HepG2 (cell line): ENCODE results near the gene IBA57. TPM values are rescaled to one million over a fixed set of nuclear protein-coding genes. Genes with fewer than 3 reads are reported as not detected.

Experiments used
- EHMT2 ChIP-seq: fragments of 200-600 bp; sonication (generic); IDR thresholded peaks from 2 replicates; pipeline ENCODE4 v1.7.0; 2017; ENCODE audit warnings: antibody characterized with exemption, low read depth, low read length, borderline replicate concordance
- MYNN ChIP-seq: sonication (generic); formaldehyde crosslinking; IDR thresholded peaks from 2 replicates; pipeline ENCODE4 v1.4.0; 2020; ENCODE audit warnings: mild to moderate bottlenecking, low read depth, missing genetic modification reagents
- SMAD3 ChIP-seq: sonication (generic); formaldehyde crosslinking; IDR thresholded peaks from 2 replicates; pipeline ENCODE4 v1.4.0; 2020; ENCODE audit warnings: missing genetic modification reagents
- ZNF230 ChIP-seq: sonication (generic); formaldehyde crosslinking; IDR thresholded peaks from 2 replicates; pipeline ENCODE4 v1.4.0; 2020; ENCODE audit warnings: mild to moderate bottlenecking, missing genetic modification reagents
- ZNF24 ChIP-seq: fragments of 450-650 bp; IDR thresholded peaks from 2 replicates; pipeline ENCODE4 v1.6.1; 2017; ENCODE audit warnings: antibody characterized with exemption, mild to moderate bottlenecking
- ZNF569 ChIP-seq: sonication (generic); formaldehyde crosslinking; IDR thresholded peaks from 2 replicates; pipeline ENCODE4 v1.5.0; 2020; ENCODE audit warnings: mild to moderate bottlenecking, missing genetic modification reagents, moderate library complexity, borderline replicate concordance
- ZNF670 ChIP-seq: sonication (generic); formaldehyde crosslinking; IDR thresholded peaks from 2 replicates; pipeline ENCODE4 v1.8.0; 2022; ENCODE audit warnings: mild to moderate bottlenecking, missing genetic modification reagents, borderline replicate concordance
- ZNF761 ChIP-seq: sonication (generic); formaldehyde crosslinking; conservative IDR thresholded peaks from 2 replicates; pipeline ENCODE4 v1.4.0; 2020; ENCODE audit warnings: mild to moderate bottlenecking, missing genetic modification reagents
- polyA plus RNA-seq, 8 experiments: library from polyadenylated mRNA; depleted of rRNA in 3 of 8; stranded (reverse) in 7 of 8; unstranded in 1 of 8; fragments of >200 nt; fragmentation: Illumina TruSeq in 4 of 8; extraction: Trizol in 4 of 8; gene quantifications; 2 replicates each; pipeline versions ENCODE4 v1.2.1 to v1.2.3, GENCODE V29; 2011 to 2016; ENCODE audit warnings: low read depth in 4 of 8, missing spikeins in 1 of 8, mixed read lengths in 1 of 8; ENCODE audit not compliant: insufficient read depth in 1 of 8
- total RNA-seq, 5 experiments: library from RNA; depleted of rRNA; stranded (reverse); fragments of >200 nt; fragmentation: Illumina TruSeq; extraction: Trizol; gene quantifications; 2 replicates each; pipeline ENCODE4 v1.2.3, GENCODE V29; 2016; ENCODE audit warnings: low read depth in 1 of 5
- TF ChIP-seq, protein P1 (sequence below): IDR thresholded peaks from 2 replicates; pipeline ENCODE4 v1.6.1; 2016; ENCODE audit warnings: control low read depth
- TF ChIP-seq, protein P2 (sequence below): sonication (generic); formaldehyde crosslinking; IDR thresholded peaks from 2 replicates; pipeline ENCODE4 v1.5.0; 2020; ENCODE audit warnings: mild to moderate bottlenecking, missing genetic modification reagents, borderline replicate concordance
- TF ChIP-seq, protein P3 (sequence below): sonication (generic); formaldehyde crosslinking; IDR thresholded peaks from 2 replicates; pipeline ENCODE4 v1.4.0; 2020; ENCODE audit warnings: missing genetic modification reagents
- TF ChIP-seq, protein P4 (sequence below): sonication (generic); formaldehyde crosslinking; IDR thresholded peaks from 2 replicates; pipeline ENCODE4 v1.5.1; 2020; ENCODE audit warnings: missing genetic modification reagents, mild to moderate bottlenecking, borderline replicate concordance
- TF ChIP-seq, protein P5 (sequence below): sonication (generic); formaldehyde crosslinking; IDR thresholded peaks from 2 replicates; pipeline ENCODE4 v1.8.0; 2022; ENCODE audit warnings: missing genetic modification reagents, low read depth, mild to moderate bottlenecking, borderline replicate concordance
- TF ChIP-seq, protein P6 (sequence below): sonication (generic); formaldehyde crosslinking; IDR thresholded peaks from 2 replicates; pipeline ENCODE4 v1.4.0; 2020; ENCODE audit warnings: missing genetic modification reagents, borderline replicate concordance
- TF ChIP-seq, protein P7 (sequence below): sonication (generic); formaldehyde crosslinking; IDR thresholded peaks from 2 replicates; pipeline ENCODE4 v1.4.0; 2020; ENCODE audit warnings: mild to moderate bottlenecking, missing genetic modification reagents

Gene IBA57
- total and polyA plus RNA-seq, 2 of the 13 experiments (the other 11 are each of a cell fraction or from before 2014, with no cell fraction given) = 2.3 to 10.2 TPM

DNA sequence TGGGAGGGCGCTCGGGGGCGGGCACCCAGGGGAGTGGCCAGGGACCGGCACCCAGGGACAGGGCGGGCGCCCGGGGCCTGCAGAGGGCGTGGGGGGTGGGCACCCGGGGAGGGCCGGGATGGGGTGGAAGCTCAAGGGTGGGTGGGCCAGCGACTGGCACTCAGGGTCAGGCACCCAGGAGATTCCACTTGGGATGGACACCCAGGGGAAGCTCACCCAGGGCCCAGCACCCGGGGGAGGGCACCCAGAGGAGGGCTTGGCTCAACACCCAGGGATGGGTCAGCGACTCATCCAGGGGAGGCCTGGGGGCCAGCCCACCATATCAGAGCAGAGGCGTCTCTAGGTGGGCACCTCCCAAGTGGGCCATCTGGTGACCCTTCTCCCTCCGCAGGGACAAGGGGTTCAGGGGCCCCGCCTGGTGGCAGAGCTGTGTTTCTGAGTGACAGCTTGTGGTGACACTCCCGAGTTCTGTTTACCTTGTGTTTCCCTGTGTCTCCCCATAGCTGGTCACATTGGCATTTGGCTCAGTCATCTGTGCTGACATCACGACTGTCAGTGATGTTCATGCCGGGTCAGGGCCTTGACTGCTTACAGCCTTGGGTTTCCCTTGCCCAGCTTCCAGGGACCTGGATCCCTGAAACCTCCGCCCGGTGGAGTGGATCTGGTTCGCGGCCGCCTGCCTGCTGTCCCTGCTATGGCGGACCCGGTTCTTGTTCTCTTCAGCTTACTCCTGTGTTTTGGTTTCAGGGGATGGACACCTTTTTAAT, 749 bp downstream of the IBA57 start (continued):
- TF ChIP-seq, protein P1, sequence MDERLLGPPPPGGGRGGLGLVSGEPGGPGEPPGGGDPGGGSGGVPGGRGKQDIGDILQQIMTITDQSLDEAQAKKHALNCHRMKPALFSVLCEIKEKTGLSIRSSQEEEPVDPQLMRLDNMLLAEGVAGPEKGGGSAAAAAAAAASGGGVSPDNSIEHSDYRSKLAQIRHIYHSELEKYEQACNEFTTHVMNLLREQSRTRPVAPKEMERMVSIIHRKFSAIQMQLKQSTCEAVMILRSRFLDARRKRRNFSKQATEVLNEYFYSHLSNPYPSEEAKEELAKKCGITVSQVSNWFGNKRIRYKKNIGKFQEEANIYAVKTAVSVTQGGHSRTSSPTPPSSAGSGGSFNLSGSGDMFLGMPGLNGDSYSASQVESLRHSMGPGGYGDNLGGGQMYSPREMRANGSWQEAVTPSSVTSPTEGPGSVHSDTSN = peak; percentile 86
- TF ChIP-seq, protein P2, sequence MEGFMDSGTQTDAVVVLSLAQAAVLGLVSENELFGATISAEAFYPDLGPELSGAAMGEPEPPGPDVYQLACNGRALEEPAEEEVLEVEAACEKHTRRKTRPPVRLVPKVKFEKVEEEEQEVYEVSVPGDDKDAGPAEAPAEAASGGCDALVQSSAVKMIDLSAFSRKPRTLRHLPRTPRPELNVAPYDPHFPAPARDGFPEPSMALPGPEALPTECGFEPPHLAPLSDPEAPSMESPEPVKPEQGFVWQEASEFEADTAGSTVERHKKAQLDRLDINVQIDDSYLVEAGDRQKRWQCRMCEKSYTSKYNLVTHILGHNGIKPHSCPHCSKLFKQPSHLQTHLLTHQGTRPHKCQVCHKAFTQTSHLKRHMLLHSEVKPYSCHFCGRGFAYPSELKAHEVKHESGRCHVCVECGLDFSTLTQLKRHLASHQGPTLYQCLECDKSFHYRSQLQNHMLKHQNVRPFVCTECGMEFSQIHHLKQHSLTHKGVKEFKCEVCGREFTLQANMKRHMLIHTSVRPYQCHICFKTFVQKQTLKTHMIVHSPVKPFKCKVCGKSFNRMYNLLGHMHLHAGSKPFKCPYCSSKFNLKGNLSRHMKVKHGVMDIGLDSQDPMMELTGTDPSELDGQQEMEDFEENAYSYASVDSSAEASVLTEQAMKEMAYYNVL (CRISPR knock-in tag) = no peak
- TF ChIP-seq SMAD3 (CRISPR knock-in tag) (no peak), MYNN (no peak), EHMT2 (no peak), ZNF569 (CRISPR knock-in tag) (no peak), ZNF24 (no peak), ZNF230 (CRISPR knock-in tag) (no peak), ZNF761 (CRISPR knock-in tag) (0 out of 2 replicates have a peak, but pooled peaks have one; percentile 3), ZNF670 (CRISPR knock-in tag) (no peak)
- TF ChIP-seq, protein P3, sequence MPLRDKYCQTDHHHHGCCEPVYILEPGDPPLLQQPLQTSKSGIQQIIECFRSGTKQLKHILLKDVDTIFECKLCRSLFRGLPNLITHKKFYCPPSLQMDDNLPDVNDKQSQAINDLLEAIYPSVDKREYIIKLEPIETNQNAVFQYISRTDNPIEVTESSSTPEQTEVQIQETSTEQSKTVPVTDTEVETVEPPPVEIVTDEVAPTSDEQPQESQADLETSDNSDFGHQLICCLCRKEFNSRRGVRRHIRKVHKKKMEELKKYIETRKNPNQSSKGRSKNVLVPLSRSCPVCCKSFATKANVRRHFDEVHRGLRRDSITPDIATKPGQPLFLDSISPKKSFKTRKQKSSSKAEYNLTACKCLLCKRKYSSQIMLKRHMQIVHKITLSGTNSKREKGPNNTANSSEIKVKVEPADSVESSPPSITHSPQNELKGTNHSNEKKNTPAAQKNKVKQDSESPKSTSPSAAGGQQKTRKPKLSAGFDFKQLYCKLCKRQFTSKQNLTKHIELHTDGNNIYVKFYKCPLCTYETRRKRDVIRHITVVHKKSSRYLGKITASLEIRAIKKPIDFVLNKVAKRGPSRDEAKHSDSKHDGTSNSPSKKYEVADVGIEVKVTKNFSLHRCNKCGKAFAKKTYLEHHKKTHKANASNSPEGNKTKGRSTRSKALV = 0 out of 2 replicates have a peak, but pooled peaks have one; percentile 23
- TF ChIP-seq, protein P4, sequence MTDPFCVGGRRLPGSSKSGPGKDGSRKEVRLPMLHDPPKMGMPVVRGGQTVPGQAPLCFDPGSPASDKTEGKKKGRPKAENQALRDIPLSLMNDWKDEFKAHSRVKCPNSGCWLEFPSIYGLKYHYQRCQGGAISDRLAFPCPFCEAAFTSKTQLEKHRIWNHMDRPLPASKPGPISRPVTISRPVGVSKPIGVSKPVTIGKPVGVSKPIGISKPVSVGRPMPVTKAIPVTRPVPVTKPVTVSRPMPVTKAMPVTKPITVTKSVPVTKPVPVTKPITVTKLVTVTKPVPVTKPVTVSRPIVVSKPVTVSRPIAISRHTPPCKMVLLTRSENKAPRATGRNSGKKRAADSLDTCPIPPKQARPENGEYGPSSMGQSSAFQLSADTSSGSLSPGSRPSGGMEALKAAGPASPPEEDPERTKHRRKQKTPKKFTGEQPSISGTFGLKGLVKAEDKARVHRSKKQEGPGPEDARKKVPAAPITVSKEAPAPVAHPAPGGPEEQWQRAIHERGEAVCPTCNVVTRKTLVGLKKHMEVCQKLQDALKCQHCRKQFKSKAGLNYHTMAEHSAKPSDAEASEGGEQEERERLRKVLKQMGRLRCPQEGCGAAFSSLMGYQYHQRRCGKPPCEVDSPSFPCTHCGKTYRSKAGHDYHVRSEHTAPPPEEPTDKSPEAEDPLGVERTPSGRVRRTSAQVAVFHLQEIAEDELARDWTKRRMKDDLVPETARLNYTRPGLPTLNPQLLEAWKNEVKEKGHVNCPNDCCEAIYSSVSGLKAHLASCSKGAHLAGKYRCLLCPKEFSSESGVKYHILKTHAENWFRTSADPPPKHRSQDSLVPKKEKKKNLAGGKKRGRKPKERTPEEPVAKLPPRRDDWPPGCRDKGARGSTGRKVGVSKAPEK (CRISPR knock-in tag) = no peak
- TF ChIP-seq, protein P5, sequence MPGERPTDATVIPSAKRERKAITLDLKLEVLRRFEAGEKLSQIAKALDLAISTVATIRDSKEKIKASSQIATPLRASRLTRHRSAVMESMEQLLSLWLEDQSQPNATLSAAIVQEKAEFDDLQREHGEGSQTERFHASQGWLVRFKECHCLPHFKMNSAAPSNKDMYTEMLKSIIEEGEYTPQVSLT = no peak
- TF ChIP-seq, protein P6, sequence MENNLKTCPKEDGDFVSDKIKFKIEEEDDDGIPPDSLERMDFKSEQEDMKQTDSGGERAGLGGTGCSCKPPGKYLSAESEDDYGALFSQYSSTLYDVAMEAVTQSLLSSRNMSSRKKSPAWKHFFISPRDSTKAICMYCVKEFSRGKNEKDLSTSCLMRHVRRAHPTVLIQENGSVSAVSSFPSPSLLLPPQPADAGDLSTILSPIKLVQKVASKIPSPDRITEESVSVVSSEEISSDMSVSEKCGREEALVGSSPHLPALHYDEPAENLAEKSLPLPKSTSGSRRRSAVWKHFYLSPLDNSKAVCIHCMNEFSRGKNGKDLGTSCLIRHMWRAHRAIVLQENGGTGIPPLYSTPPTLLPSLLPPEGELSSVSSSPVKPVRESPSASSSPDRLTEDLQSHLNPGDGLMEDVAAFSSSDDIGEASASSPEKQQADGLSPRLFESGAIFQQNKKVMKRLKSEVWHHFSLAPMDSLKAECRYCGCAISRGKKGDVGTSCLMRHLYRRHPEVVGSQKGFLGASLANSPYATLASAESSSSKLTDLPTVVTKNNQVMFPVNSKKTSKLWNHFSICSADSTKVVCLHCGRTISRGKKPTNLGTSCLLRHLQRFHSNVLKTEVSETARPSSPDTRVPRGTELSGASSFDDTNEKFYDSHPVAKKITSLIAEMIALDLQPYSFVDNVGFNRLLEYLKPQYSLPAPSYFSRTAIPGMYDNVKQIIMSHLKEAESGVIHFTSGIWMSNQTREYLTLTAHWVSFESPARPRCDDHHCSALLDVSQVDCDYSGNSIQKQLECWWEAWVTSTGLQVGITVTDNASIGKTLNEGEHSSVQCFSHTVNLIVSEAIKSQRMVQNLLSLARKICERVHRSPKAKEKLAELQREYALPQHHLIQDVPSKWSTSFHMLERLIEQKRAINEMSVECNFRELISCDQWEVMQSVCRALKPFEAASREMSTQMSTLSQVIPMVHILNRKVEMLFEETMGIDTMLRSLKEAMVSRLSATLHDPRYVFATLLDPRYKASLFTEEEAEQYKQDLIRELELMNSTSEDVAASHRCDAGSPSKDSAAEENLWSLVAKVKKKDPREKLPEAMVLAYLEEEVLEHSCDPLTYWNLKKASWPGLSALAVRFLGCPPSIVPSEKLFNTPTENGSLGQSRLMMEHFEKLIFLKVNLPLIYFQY (CRISPR knock-in tag) = no peak
- TF ChIP-seq, protein P7, sequence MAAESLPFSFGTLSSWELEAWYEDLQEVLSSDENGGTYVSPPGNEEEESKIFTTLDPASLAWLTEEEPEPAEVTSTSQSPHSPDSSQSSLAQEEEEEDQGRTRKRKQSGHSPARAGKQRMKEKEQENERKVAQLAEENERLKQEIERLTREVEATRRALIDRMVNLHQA (CRISPR knock-in tag) = no peak
